HFF-Myc (cell line): Measurements from ENCODE around the gene PROM1.

Experiments
- DNase-seq: peaks from one replicate; pipeline ENCODE4 v3.0.0-alpha.2; 2011; ENCODE audit warnings: low read depth; ENCODE audit errors: extremely low read depth
- H3K4me3 ChIP-seq: replicated peaks from 2 replicates; pipeline ENCODE4 v1.5.1; 2011; ENCODE audit warnings: low read depth, mild to moderate bottlenecking, control low read depth, low read length
- TF ChIP-seq, protein P1 (sequence below): IDR thresholded peaks from 2 replicates; pipeline ENCODE4 v1.5.1; 2012; ENCODE audit warnings: mild to moderate bottlenecking, low read depth, low read length, control low read depth; ENCODE audit errors: missing control alignments

PROM1 gene

DNA sequence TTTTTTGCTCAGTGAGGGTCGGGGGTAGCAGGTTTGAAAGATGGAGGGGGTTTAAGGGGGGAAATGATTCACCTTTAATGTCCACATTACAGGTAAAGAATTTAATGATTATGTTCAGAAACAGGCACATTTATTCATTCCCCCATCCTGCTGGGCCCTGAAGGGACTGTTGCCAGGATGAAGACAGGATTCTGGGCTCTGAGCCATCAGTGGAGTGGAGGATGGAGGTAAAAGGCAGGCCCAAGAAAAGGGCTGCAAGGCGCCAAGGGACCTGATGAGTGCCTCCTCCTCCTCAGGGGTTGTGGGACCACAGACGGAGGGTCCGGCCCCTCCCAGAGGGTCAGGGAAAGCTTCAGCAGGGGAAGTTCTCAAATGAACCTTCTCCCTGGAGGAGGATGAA is 40.4 kb upstream of the PROM1 start:
- no peak overlapping the region for H3K4me3 ChIP-seq
- TF ChIP-seq, protein P1, sequence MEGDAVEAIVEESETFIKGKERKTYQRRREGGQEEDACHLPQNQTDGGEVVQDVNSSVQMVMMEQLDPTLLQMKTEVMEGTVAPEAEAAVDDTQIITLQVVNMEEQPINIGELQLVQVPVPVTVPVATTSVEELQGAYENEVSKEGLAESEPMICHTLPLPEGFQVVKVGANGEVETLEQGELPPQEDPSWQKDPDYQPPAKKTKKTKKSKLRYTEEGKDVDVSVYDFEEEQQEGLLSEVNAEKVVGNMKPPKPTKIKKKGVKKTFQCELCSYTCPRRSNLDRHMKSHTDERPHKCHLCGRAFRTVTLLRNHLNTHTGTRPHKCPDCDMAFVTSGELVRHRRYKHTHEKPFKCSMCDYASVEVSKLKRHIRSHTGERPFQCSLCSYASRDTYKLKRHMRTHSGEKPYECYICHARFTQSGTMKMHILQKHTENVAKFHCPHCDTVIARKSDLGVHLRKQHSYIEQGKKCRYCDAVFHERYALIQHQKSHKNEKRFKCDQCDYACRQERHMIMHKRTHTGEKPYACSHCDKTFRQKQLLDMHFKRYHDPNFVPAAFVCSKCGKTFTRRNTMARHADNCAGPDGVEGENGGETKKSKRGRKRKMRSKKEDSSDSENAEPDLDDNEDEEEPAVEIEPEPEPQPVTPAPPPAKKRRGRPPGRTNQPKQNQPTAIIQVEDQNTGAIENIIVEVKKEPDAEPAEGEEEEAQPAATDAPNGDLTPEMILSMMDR = no peak
- DNase-seq = no peak

DNA sequence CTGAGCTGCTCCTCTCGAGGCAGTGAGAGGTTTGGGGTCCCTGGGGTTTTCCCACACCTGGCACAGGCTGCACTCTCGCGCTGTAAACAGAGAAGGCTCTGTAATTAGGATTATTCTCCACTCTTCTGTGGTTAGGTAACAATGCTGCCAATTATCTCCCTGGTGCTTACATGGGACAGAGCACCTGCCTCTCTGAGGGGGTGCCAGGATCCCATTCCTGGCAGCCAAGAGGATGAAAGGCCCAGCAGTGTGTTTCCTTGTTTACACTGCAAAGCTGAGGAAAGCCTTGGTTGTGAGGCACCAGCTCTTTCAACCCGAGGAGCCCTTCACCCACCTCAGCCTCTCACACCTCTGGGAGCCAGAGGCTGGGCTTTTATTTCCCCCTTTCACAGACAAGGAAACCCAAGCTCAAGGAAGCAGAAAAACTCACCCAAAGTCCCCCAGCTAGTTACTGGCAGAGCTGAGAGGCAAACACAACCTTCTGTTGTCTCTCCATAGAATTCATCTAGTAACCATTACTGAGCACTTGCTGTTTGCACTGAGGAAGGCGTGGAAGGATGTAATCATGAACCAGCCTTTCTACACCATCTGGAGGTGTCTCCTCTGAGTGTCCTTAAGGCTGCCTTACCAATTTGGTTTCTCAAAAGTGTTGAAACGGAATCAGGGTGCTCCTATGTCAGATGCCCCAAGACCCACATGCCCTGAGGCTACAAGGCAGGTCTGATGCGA is 39.7 kb upstream of the PROM1 start:
- H3K4me3 ChIP-seq = no peak overlapping the region
- DNase-seq = no peak
- TF ChIP-seq, protein P1 = no peak

DNA sequence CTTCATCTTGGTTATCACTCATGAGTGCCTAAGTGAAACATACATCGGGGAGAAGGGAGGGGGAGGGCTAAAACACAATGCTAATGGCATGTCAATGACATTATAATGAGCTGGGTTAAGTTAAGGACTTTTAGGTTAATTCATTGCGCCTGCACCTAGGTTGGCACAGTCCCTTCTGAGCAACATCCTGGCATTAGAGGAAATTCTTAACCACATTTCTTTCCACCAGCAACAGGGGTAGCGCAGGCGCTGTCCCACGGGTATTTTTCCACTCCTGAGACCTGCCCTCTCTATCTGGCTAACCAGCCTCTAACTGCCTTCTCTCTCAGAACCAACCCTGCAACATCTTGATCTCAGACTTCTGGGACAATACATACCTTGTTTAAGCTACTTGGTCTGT is 39.0 kb upstream of the PROM1 start:
- no peak for DNase-seq
- H3K4me3 ChIP-seq = no peak overlapping the region
- TF ChIP-seq, protein P1 = no peak

DNA sequence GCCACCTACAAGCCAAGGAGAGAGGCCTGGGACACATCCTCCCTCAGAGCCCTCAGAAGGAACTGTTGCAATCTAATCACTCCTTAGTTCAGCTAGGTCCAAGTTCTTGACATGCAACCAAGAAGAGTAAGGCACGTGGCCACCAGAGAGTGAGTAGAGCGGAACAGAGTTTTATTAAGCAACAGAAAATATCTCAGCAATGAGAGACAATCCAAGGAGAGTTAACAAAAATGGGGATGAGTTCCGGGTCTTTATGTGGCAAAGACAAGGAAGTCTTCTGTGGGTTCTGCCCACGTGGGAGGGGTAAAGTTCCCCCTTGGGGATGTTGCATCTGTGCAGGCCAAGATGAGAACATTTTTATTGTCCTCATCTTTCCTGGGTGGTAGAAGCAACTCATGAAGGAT is 38.5 kb upstream of the PROM1 start:
- TF ChIP-seq, protein P1 = no peak
- no peak overlapping the region for H3K4me3 ChIP-seq

DNA sequence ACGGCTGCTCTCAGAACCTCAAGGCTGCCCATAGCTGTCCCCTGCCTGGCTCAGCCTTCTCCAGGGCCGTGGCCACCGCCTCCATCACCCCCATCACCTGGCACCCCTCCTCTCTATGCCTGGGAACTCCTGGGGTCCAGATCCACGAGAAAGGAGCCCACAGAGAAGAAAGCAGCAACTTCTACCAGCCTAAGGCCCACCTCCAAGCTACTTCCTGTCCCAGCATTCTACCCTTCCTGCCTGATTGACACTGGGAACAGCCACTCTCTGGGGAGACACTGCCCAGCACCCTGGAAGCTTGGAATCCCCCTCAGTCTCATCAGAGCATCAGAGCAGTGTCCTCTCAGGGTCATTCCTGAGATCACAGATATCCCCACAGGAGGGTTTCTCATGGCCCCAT is 36.9 kb upstream of the PROM1 start:
- TF ChIP-seq, protein P1 = no peak
- H3K4me3 ChIP-seq = no peak overlapping the region
- DNase-seq = no peak

More for the DNA sequence above, 38.5 kb upstream of the PROM1 start:
- no peak for DNase-seq

DNA sequence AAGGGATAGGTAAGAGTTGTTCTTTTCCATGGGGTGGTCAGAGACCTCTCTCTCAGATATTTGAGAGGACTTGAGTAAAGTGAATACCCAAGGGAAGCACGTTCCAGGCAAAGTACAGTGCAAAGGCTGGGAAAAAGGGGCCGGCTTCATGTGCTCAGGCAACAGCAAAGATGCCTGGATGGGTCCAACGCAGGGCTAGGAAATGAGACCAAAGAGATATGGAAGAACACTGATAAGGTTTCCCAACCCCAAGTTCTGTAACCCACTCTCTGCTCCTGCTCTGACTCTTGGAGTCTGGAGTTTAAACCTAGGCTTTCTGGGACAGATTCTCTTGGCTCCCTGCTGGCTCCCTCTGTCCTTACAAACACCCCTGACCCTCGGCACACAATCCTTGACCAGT is 36.2 kb upstream of the PROM1 start:
- no peak for DNase-seq
- TF ChIP-seq, protein P1 = no peak
- H3K4me3 ChIP-seq = no peak overlapping the region

DNA sequence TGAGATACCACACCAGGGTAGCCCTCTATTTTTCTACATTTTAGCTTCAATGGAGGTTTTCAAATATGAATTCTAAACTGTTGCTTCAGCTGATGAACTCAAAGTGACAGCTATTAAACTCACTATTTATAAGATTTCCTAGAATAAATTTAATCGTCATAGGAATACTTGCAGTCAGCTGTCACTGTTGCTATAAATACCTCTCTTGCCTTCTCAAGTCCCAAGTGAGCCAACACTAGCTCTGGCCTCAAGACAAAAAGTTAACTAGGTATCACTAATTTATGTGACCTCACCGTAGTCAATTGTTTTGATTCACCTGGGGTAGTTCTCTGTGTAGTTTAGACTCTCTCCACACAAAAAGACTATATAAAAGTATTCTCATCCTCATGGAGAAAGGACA is 34.3 kb upstream of the PROM1 start:
- TF ChIP-seq, protein P1 = no peak
- no peak for DNase-seq

More for the DNA sequence above, 34.3 kb upstream of the PROM1 start:
- H3K4me3 ChIP-seq = no peak overlapping the region
